ENCODE measurements around the gene OR4D9.
"Not testable (repeated sequence)": the region's sequence is repeated elsewhere in the genome, so short reads cannot be mapped to it uniquely, and the experiment has no call there.

The OR4D9 gene

GRCh38 chr11:59510941-59511589 lies at the start of gene OR4D9:
TSS of gene OR4D9 (plus strand) at chr11:59511539. CDS start at chr11:59514913, 3,374 bp downstream.
- DNase-seq (ENCODE audit: low read depth): no peak

DNA sequence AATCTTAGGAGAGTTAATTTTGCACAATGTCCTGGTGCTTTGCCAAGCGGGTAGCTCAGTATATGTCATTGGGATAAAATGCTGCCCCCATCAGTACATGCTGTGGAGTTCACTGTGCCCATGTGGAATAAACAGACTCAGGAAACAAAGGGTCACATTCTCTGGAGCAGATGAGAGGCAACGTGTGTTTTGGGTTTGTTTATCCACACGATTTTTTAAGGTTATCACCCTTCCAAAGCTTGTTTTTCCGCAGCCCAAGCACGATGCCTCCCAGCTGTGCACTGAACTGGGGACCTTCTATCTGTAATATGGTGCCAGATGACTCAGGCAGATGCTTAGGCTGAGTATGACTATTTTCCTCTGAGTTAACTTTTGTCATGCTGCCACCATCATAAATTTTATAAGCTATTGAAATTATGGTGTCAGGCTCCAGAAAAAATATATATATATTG lies 48.1 kb upstream of the OR4D9 start:
- no peak for DNase-seq (ENCODE audit: low read depth)

- no peak for DNase-seq (ENCODE audit: low read depth)
Observed at GRCh38 chr11:59473015-59473414, 38.3 kb upstream of the OR4D9 start, which contains the start of gene OR4D10. TSS of gene OR4D10 (plus strand) at chr11:59473315. CDS start at chr11:59477430, 4,115 bp downstream.

GRCh38 chr11:59475176-59475575 lies 36.2 kb upstream of the OR4D9 start:
- no peak for DNase-seq (ENCODE audit: low read depth)

- no peak for DNase-seq (ENCODE audit: low read depth)
Observed at GRCh38 chr11:59479906-59480305, 31.4 kb upstream of the OR4D9 start.

GRCh38 chr11:59480359-59480758 lies 31.0 kb upstream of the OR4D9 start:
- no peak for DNase-seq (ENCODE audit: low read depth)

GRCh38 chr11:59501931-59502330 lies 9.4 kb upstream of the OR4D9 start:
- DNase-seq (ENCODE audit: low read depth): no peak

- DNase-seq (ENCODE audit: low read depth): no peak
Observed at GRCh38 chr11:59503276-59503675, 8.1 kb upstream of the OR4D9 start, which contains the start of gene OR4D11. TSS of gene OR4D11 (plus strand) at chr11:59503576. CDS start at chr11:59503576, 0 bp downstream.

DNA sequence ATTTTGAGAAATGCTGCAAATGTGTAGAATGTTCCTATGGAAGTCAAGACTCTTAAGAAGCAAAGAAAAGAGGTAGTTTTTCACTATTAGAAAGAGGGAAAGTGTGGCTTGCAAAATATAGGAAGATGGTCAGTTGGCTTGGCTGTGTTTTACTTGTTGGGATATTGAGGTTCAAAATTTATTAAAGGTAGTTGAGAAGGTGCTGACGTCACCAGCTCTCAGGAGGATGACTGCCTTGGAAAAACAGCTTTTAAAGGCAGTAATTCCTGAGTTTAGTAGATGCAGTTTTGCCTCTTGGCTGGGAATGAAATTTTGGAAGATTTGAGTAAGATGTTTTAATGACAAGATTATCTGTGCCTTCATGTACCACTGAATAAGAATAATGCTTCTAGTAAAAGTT lies 336 bp downstream of the OR4D9 start:
- DNase-seq (ENCODE audit: low read depth): no peak

DNA sequence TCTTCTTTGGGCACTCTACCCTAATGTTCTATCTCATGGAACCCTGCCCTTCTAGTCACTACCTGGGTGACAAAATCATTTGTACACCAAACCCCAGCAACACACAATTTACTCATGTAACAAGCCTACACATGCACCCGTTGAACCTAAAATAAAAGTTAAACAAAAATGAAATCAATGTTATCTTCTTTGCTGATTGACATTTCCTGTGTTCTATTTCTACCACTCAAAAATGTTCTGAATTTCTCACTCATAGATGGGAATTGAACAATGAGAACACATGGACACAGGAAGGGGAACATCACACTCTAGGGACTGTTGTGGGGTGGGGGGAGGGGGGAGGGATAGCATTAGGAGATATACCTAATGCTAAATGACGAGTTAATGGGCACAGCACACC lies 8.8 kb downstream of the OR4D9 start:
- DNase-seq (ENCODE audit: low read depth): not testable (repeated sequence)

- no peak for DNase-seq (ENCODE audit: low read depth)
Observed at GRCh38 chr11:59520741-59521140, 9.4 kb downstream of the OR4D9 start.

- no peak for DNase-seq (ENCODE audit: low read depth)
Observed at GRCh38 chr11:59523541-59523940, 12.2 kb downstream of the OR4D9 start.

DNA sequence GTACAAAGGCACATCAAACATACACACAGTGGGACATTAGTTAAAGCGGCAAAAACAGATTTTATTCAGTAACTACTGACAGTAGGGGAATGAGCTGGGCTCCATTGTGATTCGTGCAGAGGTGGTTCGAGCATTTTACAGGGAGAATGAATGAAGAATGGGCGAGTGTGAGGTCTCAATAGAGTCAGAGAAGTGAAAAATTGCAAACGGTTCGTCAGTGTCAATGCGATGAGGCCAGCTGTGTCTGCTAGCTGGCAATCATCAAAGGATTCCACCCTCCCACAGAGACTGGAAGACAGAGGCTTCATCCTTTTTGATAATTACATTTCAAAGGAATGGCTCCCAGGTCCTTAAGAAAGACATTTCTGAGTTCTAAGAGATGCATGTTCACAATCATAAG lies 17.4 kb downstream of the OR4D9 start:
- DNase-seq (ENCODE audit: low read depth): no peak

- DNase-seq (ENCODE audit: low read depth): no peak
Observed at GRCh38 chr11:59532620-59533019, 21.3 kb downstream of the OR4D9 start.

- no peak for DNase-seq (ENCODE audit: low read depth)
Observed at GRCh38 chr11:59534676-59535075, 23.3 kb downstream of the OR4D9 start.

GRCh38 chr11:59542142-59542810 lies 30.9 kb downstream of the OR4D9 start:
- no peak for DNase-seq (ENCODE audit: low read depth)

DNA sequence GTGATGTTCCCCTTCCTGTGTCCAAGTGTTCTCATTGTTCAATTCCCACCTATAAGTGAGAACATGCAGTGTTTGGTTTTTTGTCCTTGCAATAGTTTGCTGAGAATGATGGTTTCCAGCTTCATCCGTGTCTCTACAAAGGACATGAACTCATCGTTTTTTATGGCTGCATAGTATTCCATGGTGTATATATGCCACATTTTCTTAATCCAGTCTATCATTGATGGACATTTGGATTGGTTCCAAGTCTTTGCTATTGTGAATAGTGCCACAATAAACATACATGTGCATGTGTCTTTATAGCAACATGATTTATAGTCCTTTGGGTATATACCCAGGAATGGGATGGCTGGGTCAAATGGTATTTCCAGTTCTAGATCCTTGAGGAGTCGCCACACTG lies 32.4 kb downstream of the OR4D9 start:
- not testable (repeated sequence) for DNase-seq (ENCODE audit: low read depth)

DNA sequence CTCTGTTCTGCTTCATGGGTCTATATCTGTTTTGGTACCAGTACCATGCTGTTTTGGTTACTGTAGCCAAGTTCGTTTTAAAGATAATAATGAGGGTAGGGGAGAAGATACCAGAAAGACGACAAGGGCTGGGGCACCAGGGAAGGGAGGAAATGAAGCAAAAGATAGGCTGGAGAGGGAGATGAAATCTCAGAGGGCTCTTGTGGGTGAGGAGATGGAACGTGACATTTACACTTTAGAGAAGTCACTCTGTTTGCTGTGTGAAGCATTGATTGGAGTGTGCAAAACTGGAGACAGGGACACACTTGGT lies 33.5 kb downstream of the OR4D9 start:
- no peak for DNase-seq (ENCODE audit: low read depth)

DNA sequence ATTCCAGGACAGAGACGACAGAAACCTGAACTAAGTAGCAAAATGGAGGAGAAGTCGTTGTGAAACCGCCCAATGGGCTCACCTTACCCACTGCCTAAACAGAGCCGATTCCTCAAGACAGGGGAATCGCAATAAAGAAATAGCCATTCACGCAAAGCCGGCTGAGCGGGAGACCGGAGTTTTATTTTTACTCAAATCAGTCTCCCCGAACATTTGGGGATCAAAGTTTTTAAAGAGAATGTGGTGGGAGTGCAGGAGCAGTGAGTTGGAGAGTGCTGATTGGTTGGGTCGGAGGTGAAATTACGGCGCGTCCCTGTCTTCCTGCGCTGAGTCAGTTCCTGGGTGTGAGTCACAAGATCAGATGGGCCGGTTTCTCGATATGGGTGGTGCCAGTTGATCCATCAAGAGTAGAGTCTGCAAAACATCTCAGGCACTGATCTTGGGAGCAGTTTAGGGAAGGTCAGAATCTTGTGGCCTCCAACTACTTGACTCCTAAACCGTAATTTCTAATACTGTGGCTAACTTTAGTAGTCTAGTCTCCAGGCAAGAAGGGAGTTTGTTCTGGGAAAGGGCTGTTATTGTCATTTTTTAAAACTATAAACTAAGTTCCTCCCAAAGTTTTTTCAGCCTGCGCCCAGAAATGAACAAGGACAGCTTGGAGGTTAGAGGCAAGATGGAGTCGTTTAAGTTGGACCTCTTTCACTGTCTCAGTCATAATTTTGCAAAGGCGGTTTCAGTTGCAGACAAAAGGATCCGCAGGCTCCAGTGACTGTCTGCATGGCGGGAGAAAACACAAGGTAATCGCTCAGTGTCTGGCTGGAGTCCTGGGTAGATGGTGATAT lies 34.1 kb downstream of the OR4D9 start:
- DNase-seq (ENCODE audit: low read depth): no peak

- not testable (repeated sequence) for DNase-seq (ENCODE audit: low read depth)
Observed at GRCh38 chr11:59547605-59548308, 36.4 kb downstream of the OR4D9 start.

- no peak for DNase-seq (ENCODE audit: low read depth)
Observed at GRCh38 chr11:59548309-59548656, 36.9 kb downstream of the OR4D9 start.

- DNase-seq (ENCODE audit: low read depth): peak; percentile 95
Observed at GRCh38 chr11:59550368-59550841, 39.1 kb downstream of the OR4D9 start.
